Stomach (tissue), 9 donors: Measurements from ENCODE around the gene GRB2. TPM values are rescaled to one million over a fixed set of nuclear protein-coding genes. Genes with fewer than 3 reads are reported as not detected.

Source experiments
- DNase-seq, 2 donors: peaks; one replicate each; pipeline versions ENCODE4 v3.0.0 to v3.0.0-alpha.2; 2013 to 2019
- H3K27ac ChIP-seq, 5 donors: fragments of 200-600 bp in 4 of 5; sonication (generic) in 4 of 5; one replicate each; pipeline ENCODE4 v1.5.1; 2013 to 2019; ENCODE audit warnings: mild to moderate bottlenecking in 1 of 5, moderate library complexity in 1 of 5
- H3K27me3 ChIP-seq, 3 donors: fragments of 200-600 bp; sonication (generic); one replicate each; pipeline ENCODE4 v1.5.1; 2017 to 2019; ENCODE audit warnings: mixed run types in 1 of 3
- H3K36me3 ChIP-seq, 4 donors: fragments of 200-600 bp; sonication (generic); 1 replicate in 3 of 4; 2 replicates in 1 of 4; pipeline ENCODE4 v1.5.1; 2016 to 2019
- H3K4me1 ChIP-seq, 4 donors: fragments of 200-600 bp; sonication (generic); one replicate each; pipeline ENCODE4 v1.5.1; 2016 to 2019
- H3K4me3 ChIP-seq, 4 donors: fragments of 200-600 bp; sonication (generic) in 3 of 4; one replicate each; pipeline ENCODE4 v1.5.1; 2016 to 2019; ENCODE audit warnings: mild to moderate bottlenecking in 1 of 4
- H3K9me3 ChIP-seq, 4 donors: fragments of 200-600 bp; sonication (generic); one replicate each; pipeline ENCODE4 v1.5.1; 2016 to 2019
- EP300 ChIP-seq: sonication (generic); formaldehyde crosslinking; IDR thresholded peaks from one replicate; pipeline ENCODE4 v1.6.1; 2017; ENCODE audit warnings: antibody characterized with exemption
- POLR2A ChIP-seq, 4 donors: fragments of 450-650 bp; IDR thresholded peaks; one replicate each; pipeline ENCODE4 v1.6.1; 2016; ENCODE audit warnings: antibody characterized with exemption in 4 of 4, control low read depth in 2 of 4, mild to moderate bottlenecking in 1 of 4, moderate library complexity in 1 of 4
- POLR2AphosphoS5 ChIP-seq, 3 donors: sonication (generic); formaldehyde crosslinking; IDR thresholded peaks; one replicate each; pipeline ENCODE4 v1.6.1; 2016; ENCODE audit warnings: antibody characterized with exemption in 3 of 3
- WGBS, 5 donors: extraction: QIAGEN DNeasy Blood & Tissue Kit in 3 of 5; methylation state at CpG; one replicate each; pipeline versions ENCODE4 v1.1.5 to v1.1.7; 2013 to 2018; 5-methylcytosine and 5-hydroxymethylcytosine counted together
- intact Hi-C: fragments of 100-400 bp; cut with DNase I; formaldehyde crosslinking; loops from one replicate; pipeline ENCODE4 v1.15.1; 2023; ENCODE audit warnings: low total_unique reads
- polyA plus RNA-seq, 3 donors: library from polyadenylated mRNA; stranded (reverse); fragments of 200-250 nt; gene quantifications; one replicate each; pipeline ENCODE4 v1.2.3, GENCODE V29; 2013
- small RNA-seq, 4 donors: library from RNA; depleted of rRNA; stranded (forward); fragments of <200 nt; gene quantifications; one replicate each; pipeline ENCODE3, GENCODE V24; 2016
- total RNA-seq, 5 donors: library from RNA; depleted of rRNA; stranded (reverse); fragments of >200 nt; gene quantifications; one replicate each; pipeline versions ENCODE4 v1.1.0 to v1.2.3, GENCODE V29; 2014 to 2016
- TF ChIP-seq, protein P1 (sequence below), 7 experiments: fragments of 450-650 bp in 4 of 7; fragments of 200-600 bp in 3 of 7; sonication (generic) in 3 of 7; IDR thresholded peaks; one replicate each; pipeline ENCODE4 v1.5.1; 2016 to 2019; ENCODE audit warnings: antibody characterized with exemption in 7 of 7, control low read depth in 2 of 7, mild to moderate bottlenecking in 1 of 7
- donor health status: healthy with polysubstance abuse.
- donor health status: Bipolar disorder and iron deficiency.
- donor health status: healthy.

Gene GRB2
- total and polyA plus RNA-seq, 8 donors: 32.5 to 488 (median 96.6) TPM

- WGBS, 5 donors: 13 to 21% (median 20%) methylated on average over 5 to 6 of the region's 6 CpGs
- TF ChIP-seq EP300: no peak
- TF ChIP-seq POLR2A (IDR thresholded peaks at IDR 0.05): no peak
- no peak for TF ChIP-seq POLR2AphosphoS5 (IDR thresholded peaks at IDR 0.05)
- TF ChIP-seq, protein P1, sequence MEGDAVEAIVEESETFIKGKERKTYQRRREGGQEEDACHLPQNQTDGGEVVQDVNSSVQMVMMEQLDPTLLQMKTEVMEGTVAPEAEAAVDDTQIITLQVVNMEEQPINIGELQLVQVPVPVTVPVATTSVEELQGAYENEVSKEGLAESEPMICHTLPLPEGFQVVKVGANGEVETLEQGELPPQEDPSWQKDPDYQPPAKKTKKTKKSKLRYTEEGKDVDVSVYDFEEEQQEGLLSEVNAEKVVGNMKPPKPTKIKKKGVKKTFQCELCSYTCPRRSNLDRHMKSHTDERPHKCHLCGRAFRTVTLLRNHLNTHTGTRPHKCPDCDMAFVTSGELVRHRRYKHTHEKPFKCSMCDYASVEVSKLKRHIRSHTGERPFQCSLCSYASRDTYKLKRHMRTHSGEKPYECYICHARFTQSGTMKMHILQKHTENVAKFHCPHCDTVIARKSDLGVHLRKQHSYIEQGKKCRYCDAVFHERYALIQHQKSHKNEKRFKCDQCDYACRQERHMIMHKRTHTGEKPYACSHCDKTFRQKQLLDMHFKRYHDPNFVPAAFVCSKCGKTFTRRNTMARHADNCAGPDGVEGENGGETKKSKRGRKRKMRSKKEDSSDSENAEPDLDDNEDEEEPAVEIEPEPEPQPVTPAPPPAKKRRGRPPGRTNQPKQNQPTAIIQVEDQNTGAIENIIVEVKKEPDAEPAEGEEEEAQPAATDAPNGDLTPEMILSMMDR (IDR thresholded peaks at IDR 0.05): no peak
- intact Hi-C loops: no loop called here
- Histone ChIP-seq H3K27me3 (no peaks in the 10 kb centered on the region), H3K27ac (peak overlapping the region; percentile 87 to 100 (median 97)), H3K4me3 (peak overlapping the region; percentile 92 to 97 (median 94)), H3K4me1 (peaks cover 17 to 65% (median 37%) of the 10 kb centered on the region in 4 donors), H3K36me3 (peaks cover 22 to 34% (median 31%) of the 10 kb centered on the region in 4 donors), H3K9me3 (no peaks in the 10 kb centered on the region)
- no peak for DNase-seq
These were observed 135.6 kb downstream of the GRB2 start for GRCh38 chr17:75269844-75270217.

Small RNA genes within 50 kb of the gene (small RNA-seq; reads per million reads assigned to genes)
- gene MIR3678: 0 to 1.1 (median 0.25) reads per million in 4 donors
- gene RF00019: 0 reads per million in 4 donors
- 0 reads per million in 4 donors for gene RNU6-938P

Other genes with a start within 250 kb of the GRB2 start
- 10 to 100 TPM; 10.7 to 88.1 (median 53.6) TPM for gene SUMO2, start 222.7 kb downstream of the GRB2 start, total RNA-seq
- 100 to 1,000 TPM in 2 of 3 donors, 10 to 100 TPM in 1; 66.0 to 141 (median 130) TPM for gene SUMO2, start 222.7 kb downstream of the GRB2 start, polyA plus RNA-seq
- gene NUP85, start 200.0 kb downstream of the GRB2 start, total RNA-seq: 100 to 1,000 TPM in 1 of 5 donors, 10 to 100 TPM in 4; 20.3 to 220 (median 29.2) TPM
- 10 to 100 TPM; 21.5 to 52.1 (median 37.3) TPM for gene NUP85, start 200.0 kb downstream of the GRB2 start, polyA plus RNA-seq
- 10 to 100 TPM in 4 of 5 donors, 1 to 10 TPM in 1; 9.5 to 94.5 (median 58.5) TPM for gene GGA3, start 144.1 kb downstream of the GRB2 start, total RNA-seq
- gene GGA3, start 144.1 kb downstream of the GRB2 start, polyA plus RNA-seq: 10 to 100 TPM; 10.2 to 18.3 (median 11.8) TPM
- 100 to 1,000 TPM in 1 of 5 donors, 10 to 100 TPM in 3, 1 to 10 TPM in 1; 6.7 to 136 (median 37.9) TPM for gene MRPS7, start 143.8 kb downstream of the GRB2 start, total RNA-seq
- gene MRPS7, start 143.8 kb downstream of the GRB2 start, polyA plus RNA-seq: 10 to 100 TPM; 53.3 to 69.4 (median 69.0) TPM
- gene MIF4GD, start 134.4 kb downstream of the GRB2 start, total RNA-seq: 10 to 100 TPM in 2 of 5 donors, 1 to 10 TPM in 3; 3.5 to 12.5 (median 7.7) TPM
- 10 to 100 TPM; 12.2 to 14.7 (median 12.9) TPM for gene MIF4GD, start 134.4 kb downstream of the GRB2 start, polyA plus RNA-seq
- 10 to 100 TPM in 2 of 5 donors, 1 to 10 TPM in 3; 2.3 to 40.6 (median 6.4) TPM for gene SLC25A19, start 116.2 kb downstream of the GRB2 start, total RNA-seq
- gene SLC25A19, start 116.2 kb downstream of the GRB2 start, polyA plus RNA-seq: 10 to 100 TPM in 2 of 3 donors, 1 to 10 TPM in 1; 8.1 to 16.5 (median 11.7) TPM
- gene TMEM94, start 51.0 kb upstream of the GRB2 start, total RNA-seq: 100 to 1,000 TPM in 3 of 5 donors, 10 to 100 TPM in 2; 31.9 to 466 (median 128) TPM
- gene TMEM94, start 51.0 kb upstream of the GRB2 start, polyA plus RNA-seq: 10 to 100 TPM; 16.6 to 28.5 (median 20.5) TPM
- gene CASKIN2, start 109.9 kb upstream of the GRB2 start, total RNA-seq: 10 to 100 TPM in 4 of 5 donors, 1 to 10 TPM in 1; 9.0 to 27.4 (median 15.6) TPM
- gene CASKIN2, start 109.9 kb upstream of the GRB2 start, polyA plus RNA-seq: 1 to 10 TPM; 5.4 to 9.3 (median 8.8) TPM
- gene TSEN54, start 110.8 kb upstream of the GRB2 start, total RNA-seq: 100 to 1,000 TPM in 2 of 5 donors, 10 to 100 TPM in 3; 13.2 to 219 (median 48.1) TPM
- gene TSEN54, start 110.8 kb upstream of the GRB2 start, polyA plus RNA-seq: 10 to 100 TPM; 20.8 to 49.7 (median 36.2) TPM
- gene LLGL2, start 120.0 kb upstream of the GRB2 start, total RNA-seq: 100 to 1,000 TPM in 4 of 5 donors, 10 to 100 TPM in 1; 72.3 to 565 (median 165) TPM
- 100 to 1,000 TPM; 144 to 199 (median 184) TPM for gene LLGL2, start 120.0 kb upstream of the GRB2 start, polyA plus RNA-seq
- 100 to 1,000 TPM; 138 to 515 (median 186) TPM for gene MYO15B, start 182.1 kb upstream of the GRB2 start, total RNA-seq
- 10 to 100 TPM; 67.7 to 82.3 (median 68.5) TPM for gene MYO15B, start 182.1 kb upstream of the GRB2 start, polyA plus RNA-seq
- 10 to 100 TPM in 1 of 5 donors, 1 to 10 TPM in 1, under 1 TPM in 1, not detected in 2; 0.58 to 12.7 (median 3.6) TPM for gene SMIM5, start 227.8 kb upstream of the GRB2 start, total RNA-seq
- gene SMIM5, start 227.8 kb upstream of the GRB2 start, polyA plus RNA-seq: 10 to 100 TPM in 1 of 3 donors, 1 to 10 TPM in 2; 5.9 to 29.5 (median 10.0) TPM